Glutamatergic neuron (in vitro differentiated cells): Measurements from ENCODE around the gene CAMTA1. TPM values are rescaled to one million over a fixed set of nuclear protein-coding genes. Genes with fewer than 3 reads are reported as not detected.

ENCODE experiments used
- DNase-seq: peaks from one replicate; pipeline ENCODE4 v3.0.0; 2022
- H3K27ac Mint-ChIP-seq: one replicate; pipeline ENCODE4 v1.8.0; 2020; ENCODE audit warnings: mild to moderate bottlenecking, mixed read lengths, inconsistent platforms; ENCODE audit not compliant: unreplicated experiment
- H3K27me3 Mint-ChIP-seq: one replicate; pipeline ENCODE4 v1.8.0; 2020; ENCODE audit warnings: mild to moderate bottlenecking, moderate library complexity, mixed read lengths, inconsistent platforms; ENCODE audit not compliant: unreplicated experiment
- H3K36me3 Mint-ChIP-seq: one replicate; pipeline ENCODE4 v1.8.0; 2020; ENCODE audit warnings: mild to moderate bottlenecking, mixed read lengths, inconsistent platforms; ENCODE audit not compliant: unreplicated experiment
- H3K4me1 Mint-ChIP-seq: one replicate; pipeline ENCODE4 v1.8.0; 2020; ENCODE audit warnings: mild to moderate bottlenecking, low read depth, mixed read lengths, inconsistent platforms; ENCODE audit not compliant: unreplicated experiment
- H3K4me3 Mint-ChIP-seq: one replicate; pipeline ENCODE4 v1.8.0; 2020; ENCODE audit warnings: mild to moderate bottlenecking, mixed read lengths, inconsistent platforms; ENCODE audit not compliant: unreplicated experiment
- H3K9me3 Mint-ChIP-seq: one replicate; pipeline ENCODE4 v1.8.0; 2020; ENCODE audit warnings: mild to moderate bottlenecking, moderate library complexity, mixed read lengths, inconsistent platforms; ENCODE audit not compliant: unreplicated experiment
- total RNA-seq: library from RNA; stranded (reverse); fragmentation: NEBNext Ultra II Directional; extraction: Animal tissue kit (Norgen Biotek cat#: 25700); gene quantifications from one replicate; pipeline ENCODE4 v1.2.1, GENCODE V29; 2021; ENCODE audit not compliant: unreplicated experiment
- TF ChIP-seq, protein P1 (sequence below): fragments of 200-600 bp; sonication (generic); IDR thresholded peaks from one replicate; pipeline ENCODE4 v1.5.0; 2021; ENCODE audit not compliant: partially characterized antibody, unreplicated experiment

CAMTA1 gene
- total RNA-seq, 1 donor from 2014 or later, result 77.2 TPM

DNA sequence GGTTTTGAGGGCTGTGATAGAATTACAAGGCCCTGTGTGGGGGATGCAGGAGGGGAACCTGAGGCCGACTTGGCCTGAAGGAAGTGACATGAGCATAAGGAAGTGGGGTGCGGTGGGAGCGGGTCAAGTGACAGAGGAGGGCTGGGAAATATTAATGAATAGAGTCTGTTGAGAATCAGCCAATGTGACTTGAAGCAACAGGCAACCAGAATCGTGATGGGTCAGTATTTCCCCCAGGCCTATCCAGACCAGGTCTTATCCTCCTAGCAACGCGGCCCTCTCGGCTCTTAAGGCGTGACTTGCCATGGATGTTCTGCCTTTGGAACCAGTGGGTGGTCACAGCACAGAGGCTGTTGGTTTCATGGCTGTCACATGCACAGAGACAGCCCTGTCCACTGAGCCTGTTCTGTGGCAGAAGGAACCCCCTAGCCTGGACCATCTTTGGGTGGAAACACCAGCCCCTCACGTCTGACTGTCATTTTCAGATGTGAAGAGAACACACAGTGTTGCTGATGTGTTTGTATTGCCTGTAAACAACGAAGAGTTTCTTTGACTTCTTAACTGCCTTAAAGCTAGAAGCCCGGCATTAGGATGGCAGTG is 468.8 kb downstream of the CAMTA1 start:
- H3K27ac Mint-ChIP-seq, result no peak overlapping the region
- peaks cover 14% of the 10 kb centered on the region for H3K4me1 Mint-ChIP-seq
- DNase-seq, result no peak
- H3K27me3 Mint-ChIP-seq, result peaks cover 4% of the 10 kb centered on the region
- TF ChIP-seq, protein P1, sequence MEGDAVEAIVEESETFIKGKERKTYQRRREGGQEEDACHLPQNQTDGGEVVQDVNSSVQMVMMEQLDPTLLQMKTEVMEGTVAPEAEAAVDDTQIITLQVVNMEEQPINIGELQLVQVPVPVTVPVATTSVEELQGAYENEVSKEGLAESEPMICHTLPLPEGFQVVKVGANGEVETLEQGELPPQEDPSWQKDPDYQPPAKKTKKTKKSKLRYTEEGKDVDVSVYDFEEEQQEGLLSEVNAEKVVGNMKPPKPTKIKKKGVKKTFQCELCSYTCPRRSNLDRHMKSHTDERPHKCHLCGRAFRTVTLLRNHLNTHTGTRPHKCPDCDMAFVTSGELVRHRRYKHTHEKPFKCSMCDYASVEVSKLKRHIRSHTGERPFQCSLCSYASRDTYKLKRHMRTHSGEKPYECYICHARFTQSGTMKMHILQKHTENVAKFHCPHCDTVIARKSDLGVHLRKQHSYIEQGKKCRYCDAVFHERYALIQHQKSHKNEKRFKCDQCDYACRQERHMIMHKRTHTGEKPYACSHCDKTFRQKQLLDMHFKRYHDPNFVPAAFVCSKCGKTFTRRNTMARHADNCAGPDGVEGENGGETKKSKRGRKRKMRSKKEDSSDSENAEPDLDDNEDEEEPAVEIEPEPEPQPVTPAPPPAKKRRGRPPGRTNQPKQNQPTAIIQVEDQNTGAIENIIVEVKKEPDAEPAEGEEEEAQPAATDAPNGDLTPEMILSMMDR, result no peak
- H3K4me3 Mint-ChIP-seq, result no peak overlapping the region
- H3K9me3 Mint-ChIP-seq, result peaks cover 4% of the 10 kb centered on the region
- H3K36me3 Mint-ChIP-seq, result no peaks in the 10 kb centered on the region

DNA sequence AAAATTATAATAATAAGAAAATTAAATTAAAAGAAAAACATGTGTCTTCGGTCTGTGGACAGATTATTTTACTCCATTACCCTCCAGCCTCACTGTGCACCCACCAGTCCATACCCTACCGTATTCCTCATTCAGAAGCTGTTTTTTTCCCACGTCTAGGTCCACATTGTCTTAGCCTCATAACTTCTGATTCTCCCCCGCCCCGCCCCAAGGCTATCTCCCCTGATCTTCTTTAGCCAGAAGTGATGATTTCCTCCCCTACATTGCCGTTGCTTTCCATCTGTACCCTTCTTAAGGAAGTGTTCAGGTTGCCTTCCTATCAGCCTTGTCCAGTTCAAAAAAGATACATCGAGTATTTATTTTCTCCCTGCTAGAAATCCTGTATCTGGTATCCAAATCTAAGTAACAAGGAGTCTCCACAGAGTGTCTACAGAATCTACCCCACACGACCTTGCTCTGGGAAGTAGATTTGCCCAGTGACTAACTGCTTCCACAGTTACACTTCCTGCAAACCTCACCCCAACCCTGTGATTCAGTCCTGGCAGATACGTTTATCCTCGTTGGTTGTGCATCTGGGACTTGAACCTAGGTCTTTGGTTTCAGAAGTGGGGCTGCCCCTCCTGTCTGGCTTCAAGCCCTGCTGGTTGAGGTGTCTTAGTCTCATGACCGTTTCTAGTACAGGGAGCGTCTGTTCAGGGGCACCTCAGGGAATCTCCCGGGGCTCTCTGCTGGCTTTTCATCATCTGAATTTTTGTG is 470.2 kb downstream of the CAMTA1 start:
- H3K9me3 Mint-ChIP-seq, result peaks cover 4% of the 10 kb centered on the region
- H3K27ac Mint-ChIP-seq, result no peak overlapping the region
- no peaks in the 10 kb centered on the region for H3K36me3 Mint-ChIP-seq
- DNase-seq, result no peak
- H3K4me3 Mint-ChIP-seq, result no peak overlapping the region
- H3K4me1 Mint-ChIP-seq, result peaks cover 14% of the 10 kb centered on the region
- H3K27me3 Mint-ChIP-seq, result peaks cover 4% of the 10 kb centered on the region
- TF ChIP-seq, protein P1, result no peak

DNA sequence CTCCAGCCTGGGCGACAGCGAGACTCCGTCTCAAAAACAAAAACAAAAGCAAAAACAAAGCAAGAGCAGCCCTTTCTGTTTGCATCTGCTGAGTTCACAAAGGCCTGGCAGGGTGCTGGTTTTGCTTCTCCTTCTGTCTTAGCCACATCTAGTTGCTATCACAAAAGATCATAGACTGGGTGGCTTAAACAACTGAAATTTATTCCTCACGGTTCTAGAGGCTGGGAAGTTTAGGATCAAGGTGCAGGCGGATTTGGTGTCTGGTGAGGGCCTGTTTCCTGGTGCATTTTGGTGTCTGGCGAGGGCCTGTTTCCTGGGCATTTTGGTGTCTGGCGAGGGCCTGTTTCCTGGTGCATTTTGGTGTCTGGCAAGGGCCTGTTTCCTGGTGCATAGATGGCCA is 471.3 kb downstream of the CAMTA1 start:
- peaks cover 4% of the 10 kb centered on the region for H3K27me3 Mint-ChIP-seq
- no peaks in the 10 kb centered on the region for H3K36me3 Mint-ChIP-seq
- no peak for DNase-seq
- no peak overlapping the region for H3K4me3 Mint-ChIP-seq
- H3K4me1 Mint-ChIP-seq, result peaks cover 14% of the 10 kb centered on the region
- TF ChIP-seq, protein P1, result no peak
- H3K27ac Mint-ChIP-seq, result no peak overlapping the region
- H3K9me3 Mint-ChIP-seq, result peaks cover 4% of the 10 kb centered on the region

DNA sequence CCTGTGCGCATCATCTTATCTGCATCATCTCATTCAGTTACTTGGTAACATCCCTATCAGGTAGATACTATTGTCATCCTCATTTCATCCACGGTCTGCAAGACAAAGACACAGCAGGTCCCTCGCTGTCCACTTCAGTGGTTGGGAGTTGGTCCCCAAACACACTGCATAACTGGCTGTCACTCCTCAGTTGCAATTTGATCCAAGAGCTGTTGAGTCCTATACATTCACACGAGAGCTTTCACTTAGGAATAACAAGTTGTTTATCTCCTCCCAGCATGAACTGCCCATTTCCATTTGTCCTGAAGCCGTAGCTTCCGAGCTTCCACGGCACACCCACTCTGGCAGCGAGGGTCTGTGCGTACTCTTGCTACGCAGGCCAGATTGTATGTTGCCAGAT is 472.0 kb downstream of the CAMTA1 start:
- DNase-seq, result no peak

More for the DNA sequence above, 472.0 kb downstream of the CAMTA1 start:
- H3K4me3 Mint-ChIP-seq, result no peak overlapping the region
- TF ChIP-seq, protein P1, result no peak
- H3K36me3 Mint-ChIP-seq, result no peaks in the 10 kb centered on the region
- peaks cover 4% of the 10 kb centered on the region for H3K27me3 Mint-ChIP-seq
- H3K4me1 Mint-ChIP-seq, result peaks cover 14% of the 10 kb centered on the region
- H3K27ac Mint-ChIP-seq, result no peak overlapping the region
- H3K9me3 Mint-ChIP-seq, result peaks cover 4% of the 10 kb centered on the region
